Measurements from ENCODE around the gene ANXA4. TPM values are rescaled to one million over a fixed set of nuclear protein-coding genes. Genes with fewer than 3 reads are reported as not detected.

Gene ANXA4
- total and polyA plus RNA-seq, 2 of the 13 experiments (the other 11 are each of a cell fraction or from before 2014, with no cell fraction given) = 155 to 168 TPM

DNA sequence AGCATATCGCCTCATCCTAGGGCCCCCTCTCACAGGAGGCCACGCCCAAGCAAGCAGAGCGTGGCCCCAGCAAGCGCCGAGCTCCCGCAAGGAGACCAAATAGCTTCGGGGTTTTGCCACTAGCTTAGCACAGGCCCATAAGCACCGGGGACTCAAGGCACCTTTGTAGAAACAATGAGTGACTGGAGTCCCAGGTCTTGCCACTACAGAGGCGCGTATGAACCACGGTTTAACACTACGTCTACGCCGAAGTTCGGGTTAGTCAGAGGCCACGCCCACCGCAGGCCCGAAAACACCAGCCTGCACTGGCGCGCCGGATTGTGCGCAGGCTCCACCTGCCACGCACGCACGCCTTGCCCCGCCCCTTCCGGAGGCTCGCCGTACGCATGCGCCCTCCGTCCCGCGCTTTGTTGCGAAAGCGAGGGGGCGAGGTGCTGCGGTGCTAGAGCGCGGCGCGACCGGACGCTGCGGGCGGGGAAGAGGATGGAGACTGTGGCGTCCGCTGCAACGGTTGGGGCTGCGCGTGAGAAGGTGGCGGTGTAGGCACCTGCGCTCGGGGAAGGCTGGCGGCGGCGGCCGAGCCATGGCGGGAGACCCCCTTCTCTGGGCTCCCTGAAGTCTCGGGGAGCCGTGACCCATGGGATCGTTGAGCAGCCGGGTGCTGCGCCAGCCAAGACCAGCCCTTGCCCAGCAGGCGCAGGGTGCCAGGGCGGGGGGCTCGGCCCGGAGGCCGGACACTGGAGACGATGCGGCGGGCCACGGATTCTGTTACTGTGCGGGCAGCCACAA, 87.5 kb downstream of the ANXA4 start, which contains the start of gene GMCL1 (continued):
- TF ChIP-seq, protein P1, sequence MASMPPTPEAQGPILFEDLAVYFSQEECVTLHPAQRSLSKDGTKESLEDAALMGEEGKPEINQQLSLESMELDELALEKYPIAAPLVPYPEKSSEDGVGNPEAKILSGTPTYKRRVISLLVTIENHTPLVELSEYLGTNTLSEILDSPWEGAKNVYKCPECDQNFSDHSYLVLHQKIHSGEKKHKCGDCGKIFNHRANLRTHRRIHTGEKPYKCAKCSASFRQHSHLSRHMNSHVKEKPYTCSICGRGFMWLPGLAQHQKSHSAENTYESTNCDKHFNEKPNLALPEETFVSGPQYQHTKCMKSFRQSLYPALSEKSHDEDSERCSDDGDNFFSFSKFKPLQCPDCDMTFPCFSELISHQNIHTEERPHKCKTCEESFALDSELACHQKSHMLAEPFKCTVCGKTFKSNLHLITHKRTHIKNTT (CRISPR knock-in tag; IDR thresholded peaks at IDR 0.05) = 0 out of 2 replicates have a peak, but pooled peaks have one; percentile 21
- TF ChIP-seq SIN3A (IDR thresholded peaks at IDR 0.05; ENCODE audit: borderline replicate concordance, low read depth, low read length) (peak; percentile 81), ZFAT (CRISPR knock-in tag; conservative IDR thresholded peaks at IDR 0.05) (no peak), SRSF9 (IDR thresholded peaks at IDR 0.05; ENCODE audit: borderline replicate concordance, insufficient read depth, low read depth, low read length, poor library complexity, severe bottlenecking) (no peak), ZNF12 (CRISPR knock-in tag; IDR thresholded peaks at IDR 0.05) (peak; percentile 64; the same call in 1 of the 2 replicates), TOE1 (CRISPR knock-in tag; IDR thresholded peaks at IDR 0.05) (peak; percentile 58; the same call in 1 of the 2 replicates), CBX1 (IDR thresholded peaks at IDR 0.05; ENCODE audit: low read depth) (no peak), DNMT1 (CRISPR knock-in tag; IDR thresholded peaks at IDR 0.05) (peak; percentile 92), MAFF (IDR thresholded peaks at IDR 0.05; ENCODE audit: low read depth, low read length) (peak; percentile 5; the same call in 1 of the 2 replicates), FOXC1 (CRISPR knock-in tag; IDR thresholded peaks at IDR 0.05; ENCODE audit: borderline replicate concordance) (peak; percentile 99), ZBTB7B (CRISPR knock-in tag; IDR thresholded peaks at IDR 0.05) (peak; percentile 72), ZNF530 (CRISPR knock-in tag; IDR thresholded peaks at IDR 0.05; ENCODE audit: low read depth) (no peak), ZNF746 (CRISPR knock-in tag; IDR thresholded peaks at IDR 0.05) (no peak), PAWR (CRISPR knock-in tag; IDR thresholded peaks at IDR 0.05; ENCODE audit: borderline replicate concordance) (no peak; the same call in 1 of the 2 replicates), SP4 (CRISPR knock-in tag; IDR thresholded peaks at IDR 0.05) (peak; percentile 99), ZKSCAN8 (CRISPR knock-in tag; IDR thresholded peaks at IDR 0.05; ENCODE audit: borderline replicate concordance) (peak; percentile 80; the same call in 1 of the 2 replicates)
- TF ChIP-seq, protein P2, sequence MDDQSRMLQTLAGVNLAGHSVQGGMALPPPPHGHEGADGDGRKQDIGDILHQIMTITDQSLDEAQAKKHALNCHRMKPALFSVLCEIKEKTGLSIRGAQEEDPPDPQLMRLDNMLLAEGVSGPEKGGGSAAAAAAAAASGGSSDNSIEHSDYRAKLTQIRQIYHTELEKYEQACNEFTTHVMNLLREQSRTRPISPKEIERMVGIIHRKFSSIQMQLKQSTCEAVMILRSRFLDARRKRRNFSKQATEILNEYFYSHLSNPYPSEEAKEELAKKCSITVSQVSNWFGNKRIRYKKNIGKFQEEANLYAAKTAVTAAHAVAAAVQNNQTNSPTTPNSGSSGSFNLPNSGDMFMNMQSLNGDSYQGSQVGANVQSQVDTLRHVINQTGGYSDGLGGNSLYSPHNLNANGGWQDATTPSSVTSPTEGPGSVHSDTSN (CRISPR knock-in tag; IDR thresholded peaks at IDR 0.05; ENCODE audit: borderline replicate concordance) = no peak
- TF ChIP-seq, protein P3, sequence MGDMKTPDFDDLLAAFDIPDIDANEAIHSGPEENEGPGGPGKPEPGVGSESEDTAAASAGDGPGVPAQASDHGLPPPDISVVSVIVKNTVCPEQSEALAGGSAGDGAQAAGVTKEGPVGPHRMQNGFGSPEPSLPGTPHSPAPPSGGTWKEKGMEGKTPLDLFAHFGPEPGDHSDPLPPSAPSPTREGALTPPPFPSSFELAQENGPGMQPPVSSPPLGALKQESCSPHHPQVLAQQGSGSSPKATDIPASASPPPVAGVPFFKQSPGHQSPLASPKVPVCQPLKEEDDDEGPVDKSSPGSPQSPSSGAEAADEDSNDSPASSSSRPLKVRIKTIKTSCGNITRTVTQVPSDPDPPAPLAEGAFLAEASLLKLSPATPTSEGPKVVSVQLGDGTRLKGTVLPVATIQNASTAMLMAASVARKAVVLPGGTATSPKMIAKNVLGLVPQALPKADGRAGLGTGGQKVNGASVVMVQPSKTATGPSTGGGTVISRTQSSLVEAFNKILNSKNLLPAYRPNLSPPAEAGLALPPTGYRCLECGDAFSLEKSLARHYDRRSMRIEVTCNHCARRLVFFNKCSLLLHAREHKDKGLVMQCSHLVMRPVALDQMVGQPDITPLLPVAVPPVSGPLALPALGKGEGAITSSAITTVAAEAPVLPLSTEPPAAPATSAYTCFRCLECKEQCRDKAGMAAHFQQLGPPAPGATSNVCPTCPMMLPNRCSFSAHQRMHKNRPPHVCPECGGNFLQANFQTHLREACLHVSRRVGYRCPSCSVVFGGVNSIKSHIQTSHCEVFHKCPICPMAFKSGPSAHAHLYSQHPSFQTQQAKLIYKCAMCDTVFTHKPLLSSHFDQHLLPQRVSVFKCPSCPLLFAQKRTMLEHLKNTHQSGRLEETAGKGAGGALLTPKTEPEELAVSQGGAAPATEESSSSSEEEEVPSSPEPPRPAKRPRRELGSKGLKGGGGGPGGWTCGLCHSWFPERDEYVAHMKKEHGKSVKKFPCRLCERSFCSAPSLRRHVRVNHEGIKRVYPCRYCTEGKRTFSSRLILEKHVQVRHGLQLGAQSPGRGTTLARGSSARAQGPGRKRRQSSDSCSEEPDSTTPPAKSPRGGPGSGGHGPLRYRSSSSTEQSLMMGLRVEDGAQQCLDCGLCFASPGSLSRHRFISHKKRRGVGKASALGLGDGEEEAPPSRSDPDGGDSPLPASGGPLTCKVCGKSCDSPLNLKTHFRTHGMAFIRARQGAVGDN (CRISPR knock-in tag; IDR thresholded peaks at IDR 0.05) = peak; percentile 99
- TF ChIP-seq, protein P4, sequence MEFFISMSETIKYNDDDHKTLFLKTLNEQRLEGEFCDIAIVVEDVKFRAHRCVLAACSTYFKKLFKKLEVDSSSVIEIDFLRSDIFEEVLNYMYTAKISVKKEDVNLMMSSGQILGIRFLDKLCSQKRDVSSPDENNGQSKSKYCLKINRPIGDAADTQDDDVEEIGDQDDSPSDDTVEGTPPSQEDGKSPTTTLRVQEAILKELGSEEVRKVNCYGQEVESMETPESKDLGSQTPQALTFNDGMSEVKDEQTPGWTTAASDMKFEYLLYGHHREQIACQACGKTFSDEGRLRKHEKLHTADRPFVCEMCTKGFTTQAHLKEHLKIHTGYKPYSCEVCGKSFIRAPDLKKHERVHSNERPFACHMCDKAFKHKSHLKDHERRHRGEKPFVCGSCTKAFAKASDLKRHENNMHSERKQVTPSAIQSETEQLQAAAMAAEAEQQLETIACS (CRISPR knock-in tag; IDR thresholded peaks at IDR 0.05) = no peak
- TF ChIP-seq, protein P5, sequence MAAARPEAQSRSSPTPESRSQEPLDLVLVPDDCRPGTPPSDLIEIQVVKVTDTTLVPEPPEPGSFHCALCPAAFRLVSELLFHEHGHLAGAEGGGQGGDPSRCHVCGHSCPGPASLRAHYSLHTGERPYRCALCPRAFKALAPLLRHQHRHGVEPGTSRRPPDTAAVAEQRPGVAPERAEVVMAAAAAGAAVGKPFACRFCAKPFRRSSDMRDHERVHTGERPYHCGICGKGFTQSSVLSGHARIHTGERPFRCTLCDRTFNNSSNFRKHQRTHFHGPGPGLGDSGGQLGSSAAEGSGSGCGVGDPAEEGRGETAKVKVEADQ (CRISPR knock-in tag; IDR thresholded peaks at IDR 0.05; ENCODE audit: borderline replicate concordance) = peak; percentile 99

All from HepG2 (cell line).